SK-N-SH (cell line): ENCODE results near the gene MTR. TPM values are rescaled to one million over a fixed set of nuclear protein-coding genes. Genes with fewer than 3 reads are reported as not detected.

Experiments used
- CTCF ChIA-PET: fragments of 300-600, 350-600 bp; formaldehyde crosslinking; extraction: SDS; loops from one replicate; lab custom pipeline; 2021; lab: Yijun Ruan, JAX
- POLR2A ChIA-PET: fragments of 350-600 bp; sonication (Branson Sonifier 250); formaldehyde crosslinking; extraction: SDS; loops from one replicate; lab custom pipeline; 2020; ENCODE audit warnings: antibody characterized with exemption, inconsistent platforms; lab: Yijun Ruan, JAX
- DNase-seq: peaks from one replicate; pipeline ENCODE4 v3.0.0; 2012
- H2AFZ ChIP-seq: fragments of 200-600 bp; sonication (generic); 2 replicates; pipeline ENCODE4 v1.8.1; 2016; ENCODE audit warnings: antibody characterized with exemption, mild to moderate bottlenecking, low read depth
- H3F3A ChIP-seq: fragments of 200-600 bp; sonication (generic); replicated peaks from 2 replicates; pipeline ENCODE3; 2016; ENCODE audit warnings: antibody characterized with exemption, mild to moderate bottlenecking; ENCODE audit not compliant: insufficient read depth
- H3K27ac ChIP-seq, 2 experiments: fragments of 200-500 bp in 1 of 2; fragments of 200-600 bp in 1 of 2; sonication (Bioruptor generic) in 1 of 2; sonication (generic), shearing (Covaris generic) in 1 of 2; 2 replicates each; pipeline versions ENCODE4 v1.5.1 to v1.6.1; 2014 to 2016; ENCODE audit warnings: low read depth in 2 of 2, inconsistent platforms in 1 of 2, low read length in 1 of 2, mild to moderate bottlenecking in 1 of 2, mixed read lengths in 1 of 2
- H3K27me3 ChIP-seq: fragments of 200-600 bp; sonication (generic), shearing (Covaris generic); 2 replicates; pipeline ENCODE4 v1.6.1; 2016; ENCODE audit warnings: mixed run types; ENCODE audit not compliant: insufficient read depth
- H3K36me3 ChIP-seq, 2 experiments: fragments of 200-500 bp in 1 of 2; fragments of 200-600 bp in 1 of 2; sonication (Bioruptor generic) in 1 of 2; sonication (generic) in 1 of 2; replicated peaks in 1 of 2; 2 replicates each; pipeline versions ENCODE3 to v1.5.1; 2014 to 2016; ENCODE audit warnings: low read length in 1 of 2, mild to moderate bottlenecking in 1 of 2; ENCODE audit not compliant: insufficient read depth in 2 of 2, control insufficient read depth in 1 of 2
- H3K4me1 ChIP-seq, 2 experiments: fragments of 200-500 bp in 1 of 2; fragments of 200-600 bp in 1 of 2; sonication (Bioruptor generic) in 1 of 2; sonication (generic), shearing (Covaris generic) in 1 of 2; 2 replicates each; pipeline versions ENCODE4 v1.5.1 to v1.6.1; 2014 to 2016; ENCODE audit warnings: low read depth in 1 of 2, low read length in 1 of 2, mixed run types in 1 of 2; ENCODE audit not compliant: insufficient read depth in 2 of 2, control insufficient read depth in 1 of 2
- H3K4me2 ChIP-seq: fragments of 200-600 bp; sonication (generic), shearing (Covaris generic); 2 replicates; pipeline ENCODE4 v1.6.1; 2017; ENCODE audit warnings: mixed run types
- H3K4me3 ChIP-seq, 2 experiments: fragments of 200-500 bp in 1 of 2; fragments of 200-600 bp in 1 of 2; sonication (Bioruptor generic) in 1 of 2; sonication (generic), shearing (Covaris generic) in 1 of 2; 2 replicates each; pipeline versions ENCODE4 v1.5.1 to v1.8.1; 2014 to 2016; ENCODE audit warnings: low read depth in 2 of 2, inconsistent platforms in 1 of 2, low read length in 1 of 2, mild to moderate bottlenecking in 1 of 2, mixed read lengths in 1 of 2, moderate library complexity in 1 of 2
- H3K79me2 ChIP-seq: fragments of 200-600 bp; sonication (generic); 2 replicates; pipeline ENCODE4 v1.8.1; 2017; ENCODE audit warnings: mild to moderate bottlenecking; ENCODE audit not compliant: insufficient read depth
- H3K9ac ChIP-seq: fragments of 200-600 bp; sonication (generic); 2 replicates; pipeline ENCODE4 v1.6.1; 2017; ENCODE audit warnings: mixed run types
- H3K9me2 ChIP-seq: fragments of 200-600 bp; sonication (generic); 2 replicates; pipeline ENCODE4 v1.6.1; 2017; ENCODE audit warnings: mixed run types
- H3K9me3 ChIP-seq: fragments of 200-600 bp; sonication (generic); 2 replicates; pipeline ENCODE4 v1.6.1; 2017; ENCODE audit warnings: mixed run types, mild to moderate bottlenecking, moderate library complexity
- H4K20me1 ChIP-seq: fragments of 200-600 bp; sonication (generic); 2 replicates; pipeline ENCODE4 v1.6.1; 2017; ENCODE audit warnings: mild to moderate bottlenecking, mixed run types; ENCODE audit not compliant: insufficient read depth
- ELF1 ChIP-seq: IDR thresholded peaks from 2 replicates; pipeline ENCODE4 v1.4.0; 2012
- EZH2phosphoT487 ChIP-seq: fragments of 200-600 bp; sonication (generic); IDR thresholded peaks from 2 replicates; pipeline ENCODE4 v1.6.1; 2017; ENCODE audit warnings: low read depth, mixed run types, mild to moderate bottlenecking, antibody characterized with exemption, moderate library complexity, borderline replicate concordance
- FOXJ3 ChIP-seq: sonication (generic); formaldehyde crosslinking; IDR thresholded peaks from 2 replicates; pipeline ENCODE4 v1.5.1; 2020; ENCODE audit warnings: mild to moderate bottlenecking, missing genetic modification reagents
- FOXM1 ChIP-seq: IDR thresholded peaks from 2 replicates; pipeline ENCODE4 v1.4.0; 2012; ENCODE audit warnings: low read depth, mild to moderate bottlenecking
- JUND ChIP-seq: IDR thresholded peaks from 2 replicates; pipeline ENCODE4 v1.4.0; 2012
- MAX ChIP-seq: IDR thresholded peaks from 2 replicates; pipeline ENCODE4 v1.4.0; 2012; ENCODE audit warnings: low read depth
- MEF2A ChIP-seq: IDR thresholded peaks from 2 replicates; pipeline ENCODE4 v1.4.0; 2012; ENCODE audit warnings: low read depth, borderline replicate concordance
- MXI1 ChIP-seq: IDR thresholded peaks from 2 replicates; pipeline ENCODE4 v1.6.1; 2012; ENCODE audit warnings: mild to moderate bottlenecking, low read depth, low read length, improper control_type of control experiment
- NRF1 ChIP-seq: IDR thresholded peaks from 2 replicates; pipeline ENCODE4 v1.6.1; 2012; ENCODE audit warnings: low read depth, mild to moderate bottlenecking, low read length
- RAD21 ChIP-seq: IDR thresholded peaks from 2 replicates; pipeline ENCODE4 v1.6.1; 2012; ENCODE audit warnings: mild to moderate bottlenecking, low read length
- RCOR1 ChIP-seq: fragments of 150-350 bp; IDR thresholded peaks from 2 replicates; pipeline ENCODE4 v1.6.1; 2017; ENCODE audit warnings: antibody characterized with exemption, low read length
- RXRA ChIP-seq: IDR thresholded peaks from 2 replicates; pipeline ENCODE4 v1.4.0; 2012; ENCODE audit warnings: low read depth, mild to moderate bottlenecking, borderline replicate concordance
- SIN3A ChIP-seq: IDR thresholded peaks from 2 replicates; pipeline ENCODE4 v1.6.1; 2012; ENCODE audit warnings: low read depth, mild to moderate bottlenecking, low read length, moderate library complexity, borderline replicate concordance
- TCF12 ChIP-seq: IDR thresholded peaks from 2 replicates; pipeline ENCODE4 v1.4.0; 2012
- YY1 ChIP-seq: IDR thresholded peaks from 2 replicates; pipeline ENCODE4 v1.4.0; 2012; ENCODE audit warnings: low read depth, mild to moderate bottlenecking
- WGBS: methylation state at CpG from one replicate; pipeline ENCODE4 v1.1.6; 2017; ENCODE audit warnings: low lambda C conversion rate; 5-methylcytosine and 5-hydroxymethylcytosine counted together
- polyA plus RNA-seq, 3 experiments: library from polyadenylated mRNA; depleted of rRNA; stranded (reverse); fragments of >200 nt; gene quantifications; 2 replicates each; pipeline ENCODE4 v1.2.3, GENCODE V29; 2012
- TF ChIP-seq, protein P1 (sequence below): IDR thresholded peaks from 2 replicates; pipeline ENCODE4 v1.6.1; 2012; ENCODE audit warnings: mild to moderate bottlenecking, low read depth, low read length, moderate library complexity
- TF ChIP-seq, protein P2 (sequence below): IDR thresholded peaks from 2 replicates; pipeline ENCODE4 v1.4.0; 2012; ENCODE audit warnings: low read depth, borderline replicate concordance
- TF ChIP-seq, protein P3 (sequence below): IDR thresholded peaks from 2 replicates; pipeline ENCODE4; 2012

Gene MTR
- polyA plus RNA-seq, 1 of the 3 experiments (the other 2 are of a cell fraction): 5.4 TPM

DNA sequence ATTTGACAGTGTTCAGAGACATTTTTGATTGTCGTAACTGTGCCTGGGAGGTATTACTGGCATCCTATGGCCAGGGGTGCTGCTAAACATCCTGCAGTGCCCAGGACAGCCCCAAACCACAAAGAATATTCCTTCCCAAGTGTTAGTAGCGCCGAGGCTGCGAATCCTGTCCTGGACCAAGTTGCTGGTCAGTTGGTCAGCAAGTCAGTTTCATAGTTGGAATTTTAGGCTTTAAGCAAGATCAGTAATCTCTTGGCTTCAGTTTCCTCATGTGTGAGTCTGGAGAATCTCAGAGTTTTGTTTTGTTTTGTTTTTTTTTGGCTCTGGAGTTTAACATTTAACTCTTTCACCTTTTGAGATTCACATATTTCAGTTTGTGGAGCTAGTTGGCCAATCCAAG, 65.0 kb downstream of the MTR start:
- TF ChIP-seq ELF1: no peak
- no peak for TF ChIP-seq JUND
- WGBS: 97% methylated on average over 4 of the region's 4 CpGs
- H3K4me3 ChIP-seq: no peak overlapping the region
- DNase-seq: no peak
- ChIA-PET POLR2A (no interaction called here), CTCF (no interaction called here)
- H4K20me1 ChIP-seq: no peaks in the 10 kb centered on the region
- no peaks in the 10 kb centered on the region for H3K4me1 ChIP-seq
- no peaks in the 10 kb centered on the region for H3K9me2 ChIP-seq
- H3K4me2 ChIP-seq: no peak overlapping the region
- H2AFZ ChIP-seq: no peak overlapping the region
- no peaks in the 10 kb centered on the region for H3K79me2 ChIP-seq
- H3K27me3 ChIP-seq: no peaks in the 10 kb centered on the region
- no peak overlapping the region for H3K27ac ChIP-seq
- no peak overlapping the region for H3K9ac ChIP-seq
- H3F3A ChIP-seq: no peaks in the 10 kb centered on the region
- H3K36me3 ChIP-seq: peaks cover 29 to 76% of the 10 kb centered on the region in 2 experiments
- no peaks in the 10 kb centered on the region for H3K9me3 ChIP-seq

DNA sequence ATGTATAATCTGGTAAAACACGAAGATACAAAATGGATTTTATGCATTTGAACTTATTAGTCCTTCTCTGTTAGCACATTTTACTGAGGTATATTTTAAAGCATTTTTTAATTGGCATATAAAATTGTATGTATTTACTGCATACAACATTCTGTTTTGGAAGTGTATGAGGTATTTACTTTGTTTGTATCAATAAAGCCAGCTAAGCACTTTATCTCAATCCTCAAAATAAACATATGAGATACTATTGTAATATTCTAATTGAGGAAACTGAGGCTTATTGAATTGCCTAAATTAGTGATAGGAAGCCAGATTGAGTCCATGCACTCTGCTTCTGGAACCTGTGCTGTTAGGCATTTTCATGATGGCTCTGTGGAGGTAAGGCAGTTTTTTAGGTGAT, 65.6 kb downstream of the MTR start:
- Histone ChIP-seq H3K9me2 (no peaks in the 10 kb centered on the region), H3K4me2 (no peak overlapping the region), H2AFZ (no peak overlapping the region), H3K9me3 (no peaks in the 10 kb centered on the region), H3K79me2 (no peaks in the 10 kb centered on the region), H3F3A (no peaks in the 10 kb centered on the region), H3K4me1 (no peaks in the 10 kb centered on the region), H3K27ac (no peak overlapping the region), H3K36me3 (peaks cover 34 to 76% of the 10 kb centered on the region in 2 experiments), H3K4me3 (no peak overlapping the region), H3K9ac (no peak overlapping the region), H4K20me1 (no peaks in the 10 kb centered on the region), H3K27me3 (no peaks in the 10 kb centered on the region)
- CTCF ChIA-PET: interaction anchor here (1.6 kb wide), 1 partner anchor 702 kb away, joined by 3 read pairs; no protein-coding TSS in a partner anchor
- TF ChIP-seq, protein P1, sequence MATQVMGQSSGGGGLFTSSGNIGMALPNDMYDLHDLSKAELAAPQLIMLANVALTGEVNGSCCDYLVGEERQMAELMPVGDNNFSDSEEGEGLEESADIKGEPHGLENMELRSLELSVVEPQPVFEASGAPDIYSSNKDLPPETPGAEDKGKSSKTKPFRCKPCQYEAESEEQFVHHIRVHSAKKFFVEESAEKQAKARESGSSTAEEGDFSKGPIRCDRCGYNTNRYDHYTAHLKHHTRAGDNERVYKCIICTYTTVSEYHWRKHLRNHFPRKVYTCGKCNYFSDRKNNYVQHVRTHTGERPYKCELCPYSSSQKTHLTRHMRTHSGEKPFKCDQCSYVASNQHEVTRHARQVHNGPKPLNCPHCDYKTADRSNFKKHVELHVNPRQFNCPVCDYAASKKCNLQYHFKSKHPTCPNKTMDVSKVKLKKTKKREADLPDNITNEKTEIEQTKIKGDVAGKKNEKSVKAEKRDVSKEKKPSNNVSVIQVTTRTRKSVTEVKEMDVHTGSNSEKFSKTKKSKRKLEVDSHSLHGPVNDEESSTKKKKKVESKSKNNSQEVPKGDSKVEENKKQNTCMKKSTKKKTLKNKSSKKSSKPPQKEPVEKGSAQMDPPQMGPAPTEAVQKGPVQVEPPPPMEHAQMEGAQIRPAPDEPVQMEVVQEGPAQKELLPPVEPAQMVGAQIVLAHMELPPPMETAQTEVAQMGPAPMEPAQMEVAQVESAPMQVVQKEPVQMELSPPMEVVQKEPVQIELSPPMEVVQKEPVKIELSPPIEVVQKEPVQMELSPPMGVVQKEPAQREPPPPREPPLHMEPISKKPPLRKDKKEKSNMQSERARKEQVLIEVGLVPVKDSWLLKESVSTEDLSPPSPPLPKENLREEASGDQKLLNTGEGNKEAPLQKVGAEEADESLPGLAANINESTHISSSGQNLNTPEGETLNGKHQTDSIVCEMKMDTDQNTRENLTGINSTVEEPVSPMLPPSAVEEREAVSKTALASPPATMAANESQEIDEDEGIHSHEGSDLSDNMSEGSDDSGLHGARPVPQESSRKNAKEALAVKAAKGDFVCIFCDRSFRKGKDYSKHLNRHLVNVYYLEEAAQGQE: no peak
- TF ChIP-seq YY1 (no peak), TCF12 (no peak), JUND (no peak), NRF1 (no peak), RXRA (no peak), RAD21 (no peak), MXI1 (no peak), FOXM1 (no peak), FOXJ3 (CRISPR knock-in tag) (no peak), ELF1 (no peak), EZH2phosphoT487 (no peak), SIN3A (no peak), MEF2A (no peak), MAX (no peak), RCOR1 (no peak)
- TF ChIP-seq, protein P2, sequence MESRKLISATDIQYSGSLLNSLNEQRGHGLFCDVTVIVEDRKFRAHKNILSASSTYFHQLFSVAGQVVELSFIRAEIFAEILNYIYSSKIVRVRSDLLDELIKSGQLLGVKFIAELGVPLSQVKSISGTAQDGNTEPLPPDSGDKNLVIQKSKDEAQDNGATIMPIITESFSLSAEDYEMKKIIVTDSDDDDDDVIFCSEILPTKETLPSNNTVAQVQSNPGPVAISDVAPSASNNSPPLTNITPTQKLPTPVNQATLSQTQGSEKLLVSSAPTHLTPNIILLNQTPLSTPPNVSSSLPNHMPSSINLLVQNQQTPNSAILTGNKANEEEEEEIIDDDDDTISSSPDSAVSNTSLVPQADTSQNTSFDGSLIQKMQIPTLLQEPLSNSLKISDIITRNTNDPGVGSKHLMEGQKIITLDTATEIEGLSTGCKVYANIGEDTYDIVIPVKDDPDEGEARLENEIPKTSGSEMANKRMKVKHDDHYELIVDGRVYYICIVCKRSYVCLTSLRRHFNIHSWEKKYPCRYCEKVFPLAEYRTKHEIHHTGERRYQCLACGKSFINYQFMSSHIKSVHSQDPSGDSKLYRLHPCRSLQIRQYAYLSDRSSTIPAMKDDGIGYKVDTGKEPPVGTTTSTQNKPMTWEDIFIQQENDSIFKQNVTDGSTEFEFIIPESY: no peak
- TF ChIP-seq, protein P3, sequence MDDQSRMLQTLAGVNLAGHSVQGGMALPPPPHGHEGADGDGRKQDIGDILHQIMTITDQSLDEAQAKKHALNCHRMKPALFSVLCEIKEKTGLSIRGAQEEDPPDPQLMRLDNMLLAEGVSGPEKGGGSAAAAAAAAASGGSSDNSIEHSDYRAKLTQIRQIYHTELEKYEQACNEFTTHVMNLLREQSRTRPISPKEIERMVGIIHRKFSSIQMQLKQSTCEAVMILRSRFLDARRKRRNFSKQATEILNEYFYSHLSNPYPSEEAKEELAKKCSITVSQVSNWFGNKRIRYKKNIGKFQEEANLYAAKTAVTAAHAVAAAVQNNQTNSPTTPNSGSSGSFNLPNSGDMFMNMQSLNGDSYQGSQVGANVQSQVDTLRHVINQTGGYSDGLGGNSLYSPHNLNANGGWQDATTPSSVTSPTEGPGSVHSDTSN: no peak
- 83% methylated on average over 1 of the region's 1 CpG for WGBS
- DNase-seq: no peak
- POLR2A ChIA-PET: no interaction called here
